Astrocyte (in vitro differentiated cells and primary cell): ENCODE data around the gene VRK2. TPM values are rescaled to one million over a fixed set of nuclear protein-coding genes. Genes with fewer than 3 reads are reported as not detected.

Experiments
- DNase-seq: peaks from one replicate; pipeline ENCODE4 v3.0.0-alpha.2; 2010; ENCODE audit warnings: low read depth
- FAIRE-seq: peaks from 2 replicates; lab custom pipeline; 2011; peaks lifted over from hg19 to GRCh38; lab: Jason Lieb, UNC
- H2AFZ ChIP-seq: 2 replicates; pipeline ENCODE4 v1.6.0; 2012; ENCODE audit warnings: low read depth, low read length, inconsistent platforms
- H3K27ac ChIP-seq: 2 replicates; pipeline ENCODE4 v1.5.1; 2011; ENCODE audit warnings: low read depth, low read length, inconsistent platforms
- H3K27me3 ChIP-seq: 2 replicates; pipeline ENCODE4 v1.6.0; 2011; ENCODE audit warnings: low read length, inconsistent platforms; ENCODE audit not compliant: insufficient read depth
- H3K36me3 ChIP-seq: 2 replicates; pipeline ENCODE4 v1.5.1; 2011; ENCODE audit warnings: low read length, inconsistent platforms; ENCODE audit not compliant: insufficient read depth
- H3K4me1 ChIP-seq: 2 replicates; pipeline ENCODE4 v1.5.1; 2011; ENCODE audit warnings: low read length, inconsistent platforms; ENCODE audit not compliant: insufficient read depth
- H3K4me2 ChIP-seq: 2 replicates; pipeline ENCODE4 v1.6.0; 2012; ENCODE audit warnings: low read length, inconsistent platforms
- H3K4me3 ChIP-seq: 2 replicates; pipeline ENCODE4 v1.5.1; 2011; ENCODE audit warnings: low read depth, mild to moderate bottlenecking, low read length, inconsistent platforms; ENCODE audit not compliant: insufficient read depth
- H3K79me2 ChIP-seq: 2 replicates; pipeline ENCODE4 v1.6.0; 2012; ENCODE audit warnings: mild to moderate bottlenecking, low read length, inconsistent platforms; ENCODE audit not compliant: insufficient read depth
- H3K9ac ChIP-seq: 2 replicates; pipeline ENCODE4 v1.6.0; 2012; ENCODE audit warnings: mild to moderate bottlenecking, low read length, inconsistent platforms
- H3K9me3 ChIP-seq: 2 replicates; pipeline ENCODE4 v1.5.1; 2012; ENCODE audit warnings: low read depth, mild to moderate bottlenecking, low read length, inconsistent platforms; ENCODE audit not compliant: insufficient read depth
- H4K20me1 ChIP-seq: 2 replicates; pipeline ENCODE4 v1.6.0; 2012; ENCODE audit warnings: low read length, inconsistent platforms; ENCODE audit not compliant: insufficient read depth
- H3K27ac Mint-ChIP-seq: one replicate; pipeline ENCODE4 v1.8.0; 2021; ENCODE audit warnings: mild to moderate bottlenecking, mixed read lengths; ENCODE audit not compliant: unreplicated experiment
- H3K27me3 Mint-ChIP-seq: one replicate; pipeline ENCODE4 v1.8.0; 2021; ENCODE audit warnings: low read depth, mixed read lengths; ENCODE audit not compliant: unreplicated experiment
- H3K36me3 Mint-ChIP-seq: one replicate; pipeline ENCODE4 v1.8.0; 2021; ENCODE audit warnings: low read depth, mixed read lengths; ENCODE audit not compliant: unreplicated experiment
- H3K4me1 Mint-ChIP-seq: one replicate; pipeline ENCODE4 v1.8.0; 2021; ENCODE audit warnings: low read depth, mixed read lengths; ENCODE audit not compliant: unreplicated experiment
- H3K4me3 Mint-ChIP-seq: one replicate; pipeline ENCODE4 v1.8.0; 2021; ENCODE audit warnings: mild to moderate bottlenecking, moderate library complexity, mixed read lengths; ENCODE audit not compliant: unreplicated experiment
- H3K9me3 Mint-ChIP-seq: one replicate; pipeline ENCODE4 v1.8.0; 2021; ENCODE audit warnings: mild to moderate bottlenecking, mixed read lengths; ENCODE audit not compliant: unreplicated experiment
- CTCF ChIP-seq: IDR thresholded peaks from 2 replicates; pipeline ENCODE4 v1.5.1; 2011; ENCODE audit warnings: low read depth, mild to moderate bottlenecking, inconsistent platforms, low read length, moderate library complexity; ENCODE audit not compliant: insufficient read depth
- EZH2 ChIP-seq: IDR thresholded peaks from 2 replicates; pipeline ENCODE4 v1.6.1; 2012; ENCODE audit warnings: mild to moderate bottlenecking, low read length, inconsistent platforms; ENCODE audit not compliant: insufficient read depth
- total RNA-seq: library from RNA; stranded (reverse); gene quantifications from 2 replicates; pipeline ENCODE4 v1.2.1, GENCODE V29; 2021

VRK2 gene
- total RNA-seq, 1 donor from 2014 or later, result 28.6 TPM

- H3K27ac Mint-ChIP-seq, result no peak overlapping the region
- TF ChIP-seq EZH2 (no peak), CTCF (no peak)
- Histone ChIP-seq H3K9ac (no peak overlapping the region), H2AFZ (no peak overlapping the region), H3K4me3 (no peak overlapping the region), H3K27me3 (no peaks in the 10 kb centered on the region), H3K27ac (no peak overlapping the region), H3K9me3 (no peaks in the 10 kb centered on the region), H3K79me2 (no peaks in the 10 kb centered on the region), H3K4me2 (no peak overlapping the region), H3K4me1 (no peaks in the 10 kb centered on the region), H3K36me3 (no peaks in the 10 kb centered on the region), H4K20me1 (no peaks in the 10 kb centered on the region)
- no peaks in the 10 kb centered on the region for H3K27me3 Mint-ChIP-seq
- peak; percentile 58 for FAIRE-seq
- no peak for DNase-seq
- H3K9me3 Mint-ChIP-seq, result no peaks in the 10 kb centered on the region
- H3K4me1 Mint-ChIP-seq, result peaks cover 6% of the 10 kb centered on the region
- no peaks in the 10 kb centered on the region for H3K36me3 Mint-ChIP-seq
- no peak overlapping the region for H3K4me3 Mint-ChIP-seq
Measured at GRCh38 chr2:58130238-58130637, 83.6 kb downstream of the VRK2 start.

GRCh38 chr2:58131191-58132011, 84.8 kb downstream of the VRK2 start:
- no peaks in the 10 kb centered on the region for H3K36me3 Mint-ChIP-seq
- peak overlapping the region; percentile 49 for H3K27ac Mint-ChIP-seq
- no peak overlapping the region for H2AFZ ChIP-seq
- DNase-seq, result peak; percentile 69
- H3K9ac ChIP-seq, result no peak overlapping the region
- no peak for TF ChIP-seq CTCF
- no peak for TF ChIP-seq EZH2
- no peak overlapping the region for H3K4me3 ChIP-seq
- no peaks in the 10 kb centered on the region for H3K9me3 ChIP-seq
- H4K20me1 ChIP-seq, result no peaks in the 10 kb centered on the region
- peaks cover 6% of the 10 kb centered on the region for H3K4me1 Mint-ChIP-seq
- no peaks in the 10 kb centered on the region for H3K27me3 ChIP-seq
- H3K27ac ChIP-seq, result no peak overlapping the region
- H3K4me3 Mint-ChIP-seq, result no peak overlapping the region
- no peak for FAIRE-seq
- H3K36me3 ChIP-seq, result no peaks in the 10 kb centered on the region
- no peaks in the 10 kb centered on the region for H3K27me3 Mint-ChIP-seq
- H3K9me3 Mint-ChIP-seq, result no peaks in the 10 kb centered on the region
- H3K79me2 ChIP-seq, result no peaks in the 10 kb centered on the region
- no peak overlapping the region for H3K4me2 ChIP-seq
- no peaks in the 10 kb centered on the region for H3K4me1 ChIP-seq

GRCh38 chr2:58133395-58133794, 86.8 kb downstream of the VRK2 start:
- TF ChIP-seq EZH2, result no peak
- no peak for TF ChIP-seq CTCF
- Histone ChIP-seq H3K9me3 (no peaks in the 10 kb centered on the region), H3K36me3 (no peaks in the 10 kb centered on the region), H3K4me1 (no peaks in the 10 kb centered on the region), H3K4me3 (no peak overlapping the region), H3K27me3 (no peaks in the 10 kb centered on the region), H3K9ac (no peak overlapping the region), H3K79me2 (no peaks in the 10 kb centered on the region), H4K20me1 (no peaks in the 10 kb centered on the region), H3K27ac (no peak overlapping the region), H2AFZ (no peak overlapping the region), H3K4me2 (no peak overlapping the region)
- Mint-ChIP-seq H3K4me1 (peaks cover 13% of the 10 kb centered on the region), H3K27me3 (no peaks in the 10 kb centered on the region), H3K4me3 (no peak overlapping the region), H3K36me3 (no peaks in the 10 kb centered on the region), H3K9me3 (no peaks in the 10 kb centered on the region), H3K27ac (no peak overlapping the region)
- DNase-seq (no peak), FAIRE-seq (no peak)
